Measurements from ENCODE around the gene KLHL35.

The KLHL35 gene

GRCh38 chr11:75450236-75450635 lies 17.2 kb upstream of the KLHL35 start:
- Histone ChIP-seq H3K9me2 (replicated peaks; ENCODE audit: control insufficient read depth, low read length) (no peaks in the 10 kb centered on the region), H3K4me1 (ENCODE audit: control insufficient read depth, low read length) (no peaks in the 10 kb centered on the region), H3K4me2 (ENCODE audit: low read length) (no peak overlapping the region), H3K27me3 (ENCODE audit: control insufficient read depth, low read length) (peaks cover under 1% of the 10 kb centered on the region; the same call in 1 of the 2 replicates), H3K79me2 (ENCODE audit: control insufficient read depth, low read length) (no peaks in the 10 kb centered on the region), H3F3A (ENCODE audit: control insufficient read depth, insufficient read depth) (no peaks in the 10 kb centered on the region), H3K27ac (ENCODE audit: low read depth, low read length) (no peak overlapping the region), H3K9me3 (ENCODE audit: control insufficient read depth, insufficient read depth, low read length) (no peaks in the 10 kb centered on the region), H3K36me3 (ENCODE audit: control insufficient read depth, low read length) (no peaks in the 10 kb centered on the region), H3K4me3 (ENCODE audit: low read length) (no peak overlapping the region), H4K20me1 (ENCODE audit: control insufficient read depth, insufficient read depth, low read depth, low read length) (no peaks in the 10 kb centered on the region)
- TF ChIP-seq CTCF (IDR thresholded peaks at IDR 0.05; ENCODE audit: low read depth, low read length, poor library complexity, severe bottlenecking) (no peak), EZH2phosphoT487 (IDR thresholded peaks at IDR 0.05; ENCODE audit: borderline replicate concordance, low read length) (no peak)

- Histone ChIP-seq H3K27me3 (ENCODE audit: control insufficient read depth, low read length) (peaks cover 3% of the 10 kb centered on the region; the same call in 1 of the 2 replicates), H3K4me1 (ENCODE audit: control insufficient read depth, low read length) (no peaks in the 10 kb centered on the region), H3K79me2 (ENCODE audit: control insufficient read depth, low read length) (no peaks in the 10 kb centered on the region), H3K9me2 (replicated peaks; ENCODE audit: control insufficient read depth, low read length) (no peaks in the 10 kb centered on the region), H3K9me3 (ENCODE audit: control insufficient read depth, insufficient read depth, low read length) (no peaks in the 10 kb centered on the region), H3K36me3 (ENCODE audit: control insufficient read depth, low read length) (no peaks in the 10 kb centered on the region), H3K4me2 (ENCODE audit: low read length) (no peak overlapping the region), H4K20me1 (ENCODE audit: control insufficient read depth, insufficient read depth, low read depth, low read length) (no peaks in the 10 kb centered on the region), H3K4me3 (ENCODE audit: low read length) (no peak overlapping the region), H3F3A (ENCODE audit: control insufficient read depth, insufficient read depth) (no peaks in the 10 kb centered on the region), H3K27ac (ENCODE audit: low read depth, low read length) (no peak overlapping the region)
- TF ChIP-seq CTCF (IDR thresholded peaks at IDR 0.05; ENCODE audit: low read depth, low read length, poor library complexity, severe bottlenecking): no peak
- TF ChIP-seq EZH2phosphoT487 (IDR thresholded peaks at IDR 0.05; ENCODE audit: borderline replicate concordance, low read length): no peak
Observed at GRCh38 chr11:75449776-75450175, 16.8 kb upstream of the KLHL35 start.

GRCh38 chr11:75449271-75449670 lies 16.3 kb upstream of the KLHL35 start:
- TF ChIP-seq EZH2phosphoT487 (IDR thresholded peaks at IDR 0.05; ENCODE audit: borderline replicate concordance, low read length) (no peak), CTCF (IDR thresholded peaks at IDR 0.05; ENCODE audit: low read depth, low read length, poor library complexity, severe bottlenecking) (no peak)
- Histone ChIP-seq H3K4me1 (ENCODE audit: control insufficient read depth, low read length) (no peaks in the 10 kb centered on the region), H4K20me1 (ENCODE audit: control insufficient read depth, insufficient read depth, low read depth, low read length) (no peaks in the 10 kb centered on the region), H3K79me2 (ENCODE audit: control insufficient read depth, low read length) (no peaks in the 10 kb centered on the region), H3K27ac (ENCODE audit: low read depth, low read length) (no peak overlapping the region), H3K9me2 (replicated peaks; ENCODE audit: control insufficient read depth, low read length) (no peaks in the 10 kb centered on the region), H3F3A (ENCODE audit: control insufficient read depth, insufficient read depth) (no peaks in the 10 kb centered on the region), H3K4me3 (ENCODE audit: low read length) (no peak overlapping the region), H3K27me3 (ENCODE audit: control insufficient read depth, low read length) (peaks cover 3% of the 10 kb centered on the region; the same call in 1 of the 2 replicates), H3K4me2 (ENCODE audit: low read length) (no peak overlapping the region), H3K36me3 (ENCODE audit: control insufficient read depth, low read length) (no peaks in the 10 kb centered on the region), H3K9me3 (ENCODE audit: control insufficient read depth, insufficient read depth, low read length) (no peaks in the 10 kb centered on the region)
